ENCODE measurements around the gene CA11. TPM values are rescaled to one million over a fixed set of nuclear protein-coding genes. Genes with fewer than 3 reads are reported as not detected.

The CA11 gene
- total and polyA plus RNA-seq, 9 of the 15 experiments (the other 6 are each of a cell fraction or from before 2014, with no cell fraction given), result 2.9 to 19.9 (median 8.3) TPM

DNA sequence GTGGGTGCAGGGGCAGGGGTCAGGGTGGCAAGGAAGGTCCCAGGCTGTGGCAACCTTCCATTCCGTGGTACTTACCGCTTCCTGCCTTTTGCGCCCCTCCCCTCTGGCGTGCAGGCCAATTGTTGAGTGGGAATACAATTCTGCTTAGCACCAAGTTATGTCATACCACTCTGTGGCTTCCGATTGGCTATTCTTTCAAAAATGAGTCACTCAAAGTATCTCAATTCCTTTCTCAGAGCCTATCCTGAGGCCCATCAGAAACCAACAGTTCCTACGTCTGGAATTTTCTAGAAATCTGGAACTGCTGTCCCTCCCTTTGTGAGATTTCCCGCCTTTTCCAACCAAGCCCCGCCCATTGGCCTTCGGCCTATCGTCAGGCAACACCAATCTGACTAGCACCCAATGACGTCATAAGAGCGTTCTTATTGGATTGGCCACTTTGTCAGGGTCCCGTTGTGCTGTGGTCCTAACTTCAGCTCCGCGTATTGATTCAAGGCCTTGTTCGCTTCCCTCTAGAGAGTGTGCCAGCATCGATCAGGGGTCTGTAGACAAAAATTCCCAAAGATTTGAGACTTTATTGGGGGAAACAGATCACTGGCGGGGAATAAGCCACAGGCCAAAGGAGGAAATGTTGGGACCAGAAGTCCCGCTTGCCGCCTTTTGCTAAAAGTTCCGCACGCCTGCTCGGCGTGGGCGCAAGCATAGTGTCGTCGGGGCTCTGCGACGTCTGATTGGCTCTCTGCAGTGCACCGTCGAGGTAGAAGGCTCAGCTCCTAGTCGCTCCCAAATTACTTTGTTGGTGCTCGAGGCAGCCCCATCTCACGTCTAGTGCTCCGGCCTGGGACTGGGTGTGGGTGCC, 15.1 kb upstream of the CA11 start:
- in situ Hi-C loops (cut with MboI), result no loop called here
- peak; percentile 96 for ATAC-seq
- Histone ChIP-seq H3K79me2 (ENCODE audit: control insufficient read depth, insufficient read depth, low read length) (no peaks in the 10 kb centered on the region), H3K27me3 (ENCODE audit: control insufficient read depth in 2 of 2, insufficient read depth in 2 of 2, low read length in 2 of 2) (no peaks in the 10 kb centered on the region), H3K36me3 (ENCODE audit: control insufficient read depth, insufficient read depth, low read length) (no peaks in the 10 kb centered on the region), H3K9me1 (ENCODE audit: control insufficient read depth, insufficient read depth, low read length) (no peaks in the 10 kb centered on the region), H3K4me2 (ENCODE audit: insufficient read depth, low read length) (peak overlapping the region; percentile 64), H3K27ac (ENCODE audit: extremely low read depth, low read depth, low read length) (peak overlapping the region; percentile 55), H2AFZ (ENCODE audit: low read depth, low read length) (peak overlapping the region; percentile 82), H3K4me1 (replicated peaks in 1 of 2; ENCODE audit: control insufficient read depth in 2 of 2, insufficient read depth in 2 of 2, low read length in 2 of 2) (peaks cover 11 to 14% of the 10 kb centered on the region in 2 experiments), H3K4me3 (no peak overlapping the region), H3K9ac (ENCODE audit: insufficient read depth in 1 of 2, low read depth in 2 of 2, low read length in 2 of 2) (peak overlapping the region in 1 of 2 experiments; percentile 17; a peak in 2 of 4 replicates), H3K9me3 (replicated peaks; ENCODE audit: control insufficient read depth, insufficient read depth, low read depth, low read length) (no peaks in the 10 kb centered on the region), H4K20me1 (replicated peaks; ENCODE audit: control insufficient read depth, insufficient read depth, low read length) (no peaks in the 10 kb centered on the region)
- DNase-seq (ENCODE audit: extremely low read depth in 1 of 4, low spot score in 3 of 4), result peak; percentile 86 to 95 (median 92)
- CTCF ChIA-PET (ENCODE audit: low intra/inter-chr PET ratio), result no interaction called here
- 33% methylated on average over 24 of the region's 35 CpGs for WGBS (ENCODE audit: insufficient coverage, low coverage, missing lambda C conversion rate)
- intact Hi-C loops (cut with micrococcal nuclease), result no loop called here
- BruUV-seq (replicated peaks), result no TSS peak
- peak; percentile 98 for FAIRE-seq
- POLR2A ChIA-PET, result interaction anchor here (1.0 kb wide), 1 partner anchor 58 kb away, joined by 3 read pairs; no protein-coding TSS in a partner anchor
- TF ChIP-seq RB1 (IDR thresholded peaks at IDR 0.05; ENCODE audit: low read depth) (peak; percentile 99), CSDE1 (IDR thresholded peaks at IDR 0.05) (peak in 1 of 2 experiments; percentile 70; a peak in 1 of 4 replicates), ZNF12 (CRISPR knock-in tag; IDR thresholded peaks at IDR 0.05) (peak; percentile 32; the same call in 1 of the 2 replicates), L3MBTL2 (IDR thresholded peaks at IDR 0.05) (peak; percentile 85), MBD2 (IDR thresholded peaks at IDR 0.05; ENCODE audit: borderline replicate concordance, low read depth) (peak; percentile 81; the same call in 1 of the 2 replicates), SP1 (CRISPR knock-in tag; IDR thresholded peaks at IDR 0.05) (peak; percentile 91), ZNF133 (CRISPR knock-in tag; IDR thresholded peaks at IDR 0.05) (no peak), SMARCA5 (IDR thresholded peaks at IDR 0.05) (no peak), FOSL1 (tag; conservative IDR thresholded peaks at IDR 0.05) (peak; percentile 84), GTF2A2 (tag; IDR thresholded peaks at IDR 0.05) (no peak)
- TF ChIP-seq, protein P1, sequence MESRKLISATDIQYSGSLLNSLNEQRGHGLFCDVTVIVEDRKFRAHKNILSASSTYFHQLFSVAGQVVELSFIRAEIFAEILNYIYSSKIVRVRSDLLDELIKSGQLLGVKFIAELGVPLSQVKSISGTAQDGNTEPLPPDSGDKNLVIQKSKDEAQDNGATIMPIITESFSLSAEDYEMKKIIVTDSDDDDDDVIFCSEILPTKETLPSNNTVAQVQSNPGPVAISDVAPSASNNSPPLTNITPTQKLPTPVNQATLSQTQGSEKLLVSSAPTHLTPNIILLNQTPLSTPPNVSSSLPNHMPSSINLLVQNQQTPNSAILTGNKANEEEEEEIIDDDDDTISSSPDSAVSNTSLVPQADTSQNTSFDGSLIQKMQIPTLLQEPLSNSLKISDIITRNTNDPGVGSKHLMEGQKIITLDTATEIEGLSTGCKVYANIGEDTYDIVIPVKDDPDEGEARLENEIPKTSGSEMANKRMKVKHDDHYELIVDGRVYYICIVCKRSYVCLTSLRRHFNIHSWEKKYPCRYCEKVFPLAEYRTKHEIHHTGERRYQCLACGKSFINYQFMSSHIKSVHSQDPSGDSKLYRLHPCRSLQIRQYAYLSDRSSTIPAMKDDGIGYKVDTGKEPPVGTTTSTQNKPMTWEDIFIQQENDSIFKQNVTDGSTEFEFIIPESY (CRISPR knock-in tag; IDR thresholded peaks at IDR 0.05), result peak; percentile 92
- TF ChIP-seq, protein P2, sequence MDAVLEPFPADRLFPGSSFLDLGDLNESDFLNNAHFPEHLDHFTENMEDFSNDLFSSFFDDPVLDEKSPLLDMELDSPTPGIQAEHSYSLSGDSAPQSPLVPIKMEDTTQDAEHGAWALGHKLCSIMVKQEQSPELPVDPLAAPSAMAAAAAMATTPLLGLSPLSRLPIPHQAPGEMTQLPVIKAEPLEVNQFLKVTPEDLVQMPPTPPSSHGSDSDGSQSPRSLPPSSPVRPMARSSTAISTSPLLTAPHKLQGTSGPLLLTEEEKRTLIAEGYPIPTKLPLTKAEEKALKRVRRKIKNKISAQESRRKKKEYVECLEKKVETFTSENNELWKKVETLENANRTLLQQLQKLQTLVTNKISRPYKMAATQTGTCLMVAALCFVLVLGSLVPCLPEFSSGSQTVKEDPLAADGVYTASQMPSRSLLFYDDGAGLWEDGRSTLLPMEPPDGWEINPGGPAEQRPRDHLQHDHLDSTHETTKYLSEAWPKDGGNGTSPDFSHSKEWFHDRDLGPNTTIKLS (IDR thresholded peaks at IDR 0.05; ENCODE audit: borderline replicate concordance, low read depth), result 0 out of 2 replicates have a peak, but pooled peaks have one; percentile 39
- TF ChIP-seq, protein P3, sequence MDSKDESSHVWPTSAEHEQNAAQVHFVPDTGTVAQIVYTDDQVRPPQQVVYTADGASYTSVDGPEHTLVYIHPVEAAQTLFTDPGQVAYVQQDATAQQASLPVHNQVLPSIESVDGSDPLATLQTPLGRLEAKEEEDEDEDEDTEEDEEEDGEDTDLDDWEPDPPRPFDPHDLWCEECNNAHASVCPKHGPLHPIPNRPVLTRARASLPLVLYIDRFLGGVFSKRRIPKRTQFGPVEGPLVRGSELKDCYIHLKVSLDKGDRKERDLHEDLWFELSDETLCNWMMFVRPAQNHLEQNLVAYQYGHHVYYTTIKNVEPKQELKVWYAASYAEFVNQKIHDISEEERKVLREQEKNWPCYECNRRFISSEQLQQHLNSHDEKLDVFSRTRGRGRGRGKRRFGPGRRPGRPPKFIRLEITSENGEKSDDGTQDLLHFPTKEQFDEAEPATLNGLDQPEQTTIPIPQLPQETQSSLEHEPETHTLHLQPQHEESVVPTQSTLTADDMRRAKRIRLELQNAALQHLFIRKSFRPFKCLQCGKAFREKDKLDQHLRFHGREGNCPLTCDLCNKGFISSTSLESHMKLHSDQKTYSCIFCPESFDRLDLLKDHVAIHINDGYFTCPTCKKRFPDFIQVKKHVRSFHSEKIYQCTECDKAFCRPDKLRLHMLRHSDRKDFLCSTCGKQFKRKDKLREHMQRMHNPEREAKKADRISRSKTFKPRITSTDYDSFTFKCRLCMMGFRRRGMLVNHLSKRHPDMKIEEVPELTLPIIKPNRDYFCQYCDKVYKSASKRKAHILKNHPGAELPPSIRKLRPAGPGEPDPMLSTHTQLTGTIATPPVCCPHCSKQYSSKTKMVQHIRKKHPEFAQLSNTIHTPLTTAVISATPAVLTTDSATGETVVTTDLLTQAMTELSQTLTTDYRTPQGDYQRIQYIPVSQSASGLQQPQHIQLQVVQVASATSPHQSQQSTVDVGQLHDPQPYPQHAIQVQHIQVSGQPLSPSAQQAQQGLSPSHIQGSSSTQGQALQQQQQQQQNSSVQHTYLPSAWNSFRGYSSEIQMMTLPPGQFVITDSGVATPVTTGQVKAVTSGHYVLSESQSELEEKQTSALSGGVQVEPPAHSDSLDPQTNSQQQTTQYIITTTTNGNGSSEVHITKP (IDR thresholded peaks at IDR 0.05; ENCODE audit: partially characterized antibody), result peak; percentile 20

Data from K562 (cell line).